GM19468 (cell line): Measurements from ENCODE around the gene SPATA13.
"Not testable (repeated sequence)": the region's sequence is repeated elsewhere in the genome, so short reads cannot be mapped to it uniquely, and the experiment has no call there.

Experiments
- ATAC-seq: cut with Tn5 transposase; IDR thresholded peaks from one replicate; pipeline ENCODE4 v1.9.1; 2021; ENCODE audit warnings: mild to moderate bottlenecking, moderate library complexity, moderate number of reproducible peaks; ENCODE audit not compliant: unreplicated experiment; ENCODE audit errors: extremely low read depth

The SPATA13 gene

GRCh38 chr13:24339937-24340607 is 179.6 kb downstream of the SPATA13 start:
- no peak for ATAC-seq

- no peak for ATAC-seq
Observed at GRCh38 chr13:24340608-24340955, 180.1 kb downstream of the SPATA13 start.

- ATAC-seq, result no peak
Observed at GRCh38 chr13:24341439-24341838, 180.9 kb downstream of the SPATA13 start.

GRCh38 chr13:24348385-24348784 is 187.9 kb downstream of the SPATA13 start:
- ATAC-seq, result no peak

- ATAC-seq, result no peak
Observed at GRCh38 chr13:24348797-24349515, 188.4 kb downstream of the SPATA13 start.

GRCh38 chr13:24349778-24350664 is 189.5 kb downstream of the SPATA13 start:
- not testable (repeated sequence) for ATAC-seq

GRCh38 chr13:24351423-24351822 is 190.9 kb downstream of the SPATA13 start:
- ATAC-seq, result no peak

- ATAC-seq, result no peak
Observed at GRCh38 chr13:24353736-24354135, 193.2 kb downstream of the SPATA13 start.

- ATAC-seq, result no peak
Observed at GRCh38 chr13:24355103-24355502, 194.6 kb downstream of the SPATA13 start.

GRCh38 chr13:24356270-24356669 is 195.8 kb downstream of the SPATA13 start:
- no peak for ATAC-seq
